Right renal pelvis (tissue), 4 donors: ENCODE data around the gene B3GNT9. TPM values are rescaled to one million over a fixed set of nuclear protein-coding genes. Genes with fewer than 3 reads are reported as not detected.

ENCODE experiments used
- DNase-seq, 4 donors: peaks; one replicate each; pipeline ENCODE4 v3.0.0-alpha.2; 2013; ENCODE audit warnings: low read depth in 4 of 4, low spot score in 3 of 4, missing footprints in 1 of 4
- polyA plus RNA-seq, 4 donors: library from polyadenylated mRNA; unstranded; fragments of 120-200 nt; gene quantifications; one replicate each; pipeline ENCODE4 v1.2.1, GENCODE V29; 2013; ENCODE audit not compliant: insufficient read length in 4 of 4

The B3GNT9 gene
- polyA plus RNA-seq, 4 donors, result 8.4 to 11.9 (median 10.9) TPM

DNA sequence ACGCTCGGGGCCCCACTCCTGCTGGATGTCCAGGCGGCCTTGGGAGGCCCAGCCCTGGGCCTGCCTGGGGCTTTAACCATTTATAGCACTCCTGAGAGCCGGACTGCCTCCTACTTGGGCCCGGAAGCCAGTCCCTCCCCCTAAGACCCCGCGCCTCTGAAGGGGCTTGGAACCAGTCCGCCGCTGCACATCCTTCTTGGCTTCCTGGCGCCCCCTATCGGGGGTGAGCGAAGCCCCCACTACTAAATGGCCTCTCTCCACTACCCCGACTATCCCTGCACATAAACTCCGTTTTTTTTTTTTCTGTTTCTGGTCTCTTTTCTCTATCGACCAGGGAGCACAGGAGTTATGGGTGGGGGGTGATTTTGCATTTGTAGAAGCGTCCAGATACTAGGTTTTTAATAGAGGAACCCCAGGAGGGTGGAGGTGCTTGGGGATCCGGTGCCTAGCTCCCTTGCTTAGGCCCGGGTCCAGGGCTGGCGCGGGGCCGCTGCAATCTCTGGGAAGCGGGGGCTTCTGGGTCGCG is 18.9 kb upstream of the B3GNT9 start:
- no peak for DNase-seq

DNA sequence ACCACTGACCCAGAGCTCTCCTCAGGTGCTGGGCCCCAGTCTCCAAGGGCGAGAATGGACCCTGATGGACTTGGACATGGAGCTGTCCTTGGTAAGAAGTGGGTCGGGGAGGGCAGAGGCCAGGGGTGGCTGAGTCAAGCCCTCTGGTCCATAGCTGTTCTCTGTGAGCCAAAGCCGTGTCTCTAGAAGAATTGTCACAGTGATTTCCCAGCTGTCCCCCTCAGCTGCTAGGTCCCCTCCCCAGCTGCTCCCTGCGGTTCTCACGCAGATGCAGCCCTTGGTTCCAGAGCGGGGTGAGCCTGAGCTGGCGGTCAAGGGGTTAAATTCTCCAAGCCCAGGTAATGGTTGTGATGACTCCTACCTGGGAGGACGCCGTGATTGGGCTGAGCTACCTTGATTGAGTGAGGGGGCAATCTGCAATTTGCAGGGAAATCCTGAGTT is 18.2 kb upstream of the B3GNT9 start:
- no peak for DNase-seq

DNA sequence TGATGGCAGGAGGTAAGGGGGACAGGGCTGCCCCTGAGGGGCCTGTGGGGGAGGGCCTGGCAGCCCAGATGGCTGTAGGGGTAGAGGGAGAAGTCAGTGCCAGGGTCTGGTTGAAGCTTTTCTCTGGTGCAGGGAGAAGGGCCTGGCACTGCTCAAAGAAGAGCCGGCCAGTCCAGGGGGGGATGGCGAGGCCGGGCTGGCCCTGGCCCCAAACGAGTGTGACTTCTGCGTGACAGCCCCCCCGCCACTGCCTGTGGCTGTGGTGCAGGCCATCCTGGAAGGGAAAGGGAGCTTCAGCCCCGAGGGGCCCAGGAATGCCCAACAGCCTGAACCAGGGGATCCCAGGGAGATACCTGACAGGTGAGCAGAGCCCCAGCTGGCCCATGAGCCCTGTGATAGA is 16.8 kb upstream of the B3GNT9 start:
- no peak for DNase-seq

DNA sequence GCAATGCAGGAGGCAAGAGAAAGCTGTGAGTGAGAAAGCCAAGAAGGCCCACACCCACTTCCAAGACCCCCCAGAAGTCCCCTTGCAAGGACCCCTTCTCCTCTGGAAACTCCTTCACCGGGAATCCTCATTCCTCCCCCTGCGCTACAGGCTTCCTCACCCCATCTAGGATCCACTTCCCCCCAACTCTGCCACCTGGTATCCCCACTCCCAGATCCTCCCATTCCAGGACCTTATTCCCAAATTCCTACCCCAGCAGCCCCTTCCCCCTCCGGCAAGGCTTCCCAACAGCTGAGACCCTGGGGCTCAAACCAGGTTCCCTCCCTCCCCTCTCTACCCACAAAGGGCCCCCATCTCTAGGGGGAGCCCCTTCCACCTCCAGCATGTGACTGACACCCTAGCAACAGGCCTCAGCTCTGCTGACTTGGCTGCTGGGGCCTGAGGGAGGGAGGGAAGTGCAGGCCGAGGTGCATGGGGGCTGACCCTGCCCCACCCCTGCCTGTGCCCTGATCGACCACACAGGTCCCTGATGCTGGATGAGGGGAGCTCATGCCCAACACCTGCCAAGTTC is 15.9 kb upstream of the B3GNT9 start:
- no peak for DNase-seq

DNA sequence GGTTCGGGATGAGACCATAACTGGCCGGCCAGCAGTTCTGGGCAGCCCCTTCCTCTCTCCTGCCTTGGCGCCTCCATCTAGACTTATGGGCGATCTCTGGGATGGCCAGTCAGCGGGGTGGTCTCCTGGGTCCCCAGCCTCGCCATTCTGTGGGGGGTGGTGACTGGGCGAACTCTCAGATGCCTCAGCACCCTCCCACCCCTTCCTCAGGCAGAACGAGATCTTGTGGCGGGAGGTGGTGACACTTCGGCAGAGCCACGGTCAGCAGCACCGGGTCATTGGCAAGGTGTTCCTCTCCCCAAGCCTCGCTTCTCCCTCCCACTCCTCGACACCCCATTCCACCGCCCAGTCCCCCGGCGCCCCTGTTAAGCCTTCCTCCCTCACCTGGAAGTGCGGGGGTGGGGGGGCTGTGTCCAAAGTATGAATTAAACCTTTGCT is 15.3 kb upstream of the B3GNT9 start:
- DNase-seq, result no peak

DNA sequence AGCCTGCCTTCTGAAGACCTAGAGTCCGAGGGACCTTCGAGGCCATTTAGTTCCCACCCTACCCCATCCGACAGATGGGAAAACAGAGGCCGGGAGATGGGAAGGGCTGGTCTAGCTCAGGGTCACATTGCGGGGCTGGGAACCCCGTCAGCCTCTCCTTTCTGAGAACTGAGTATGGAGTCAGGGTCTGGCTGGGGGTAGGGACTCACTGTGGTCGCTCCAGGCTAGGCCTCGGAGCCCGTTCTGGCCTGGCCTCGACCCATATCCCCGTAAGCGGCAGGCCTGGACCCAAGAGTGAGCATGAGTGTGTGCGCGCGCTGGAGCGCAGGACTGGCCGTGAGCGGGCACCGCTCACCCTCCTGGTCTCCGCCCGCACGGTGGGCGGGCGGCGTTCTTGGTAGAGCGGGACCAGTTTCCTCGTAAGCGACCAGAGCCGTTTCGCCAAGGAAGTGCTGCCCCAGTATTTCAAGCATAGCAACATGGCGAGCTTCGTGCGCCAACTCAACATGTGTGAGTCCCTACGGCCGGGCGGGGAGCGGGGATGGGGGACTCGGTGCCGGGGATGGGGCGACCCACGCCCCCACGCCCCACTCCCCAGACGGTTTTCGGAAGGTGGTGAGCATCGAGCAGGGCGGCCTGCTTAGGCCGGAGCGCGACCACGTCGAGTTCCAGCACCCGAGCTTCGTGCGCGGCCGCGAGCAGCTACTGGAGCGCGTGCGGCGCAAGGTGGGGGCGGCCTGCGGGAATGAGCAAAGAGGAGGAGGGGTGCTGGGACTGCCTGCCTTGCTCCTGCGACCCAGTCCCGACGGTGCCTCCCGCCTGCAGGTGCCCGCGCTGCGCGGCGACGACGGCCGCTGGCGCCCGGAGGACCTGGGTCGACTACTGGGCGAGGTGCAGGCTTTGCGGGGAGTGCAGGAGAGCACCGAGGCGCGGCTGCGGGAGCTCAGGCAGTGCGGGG is 14.6 kb upstream of the B3GNT9 start:
- DNase-seq, result no peak

DNA sequence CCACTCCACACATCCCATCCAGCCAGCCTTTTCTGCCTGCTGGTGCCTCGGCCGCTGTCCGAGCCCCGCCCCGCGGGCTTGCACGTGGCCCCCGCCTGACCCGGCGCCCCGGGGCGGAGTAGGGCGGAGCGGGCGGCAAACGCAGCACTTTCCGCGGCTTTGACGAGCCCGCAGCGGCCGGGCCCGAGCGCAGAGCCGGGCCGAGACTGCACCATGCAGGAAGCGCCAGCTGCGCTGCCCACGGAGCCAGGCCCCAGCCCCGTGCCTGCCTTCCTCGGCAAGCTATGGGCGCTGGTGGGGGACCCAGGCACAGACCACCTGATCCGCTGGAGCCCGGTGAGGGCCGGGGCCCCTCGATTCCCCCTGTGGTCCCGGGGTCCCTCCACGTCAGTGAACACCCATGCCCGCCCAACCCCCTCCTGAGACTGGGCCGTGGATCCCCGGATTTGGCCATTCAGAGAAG is 13.8 kb upstream of the B3GNT9 start, which contains the start of gene HSF4:
Gene HSF4 (plus strand): TSS at position 147 of the 463 bp plus-strand sequence. CDS start 67 bp downstream, at position 214.
- DNase-seq, result no peak

DNA sequence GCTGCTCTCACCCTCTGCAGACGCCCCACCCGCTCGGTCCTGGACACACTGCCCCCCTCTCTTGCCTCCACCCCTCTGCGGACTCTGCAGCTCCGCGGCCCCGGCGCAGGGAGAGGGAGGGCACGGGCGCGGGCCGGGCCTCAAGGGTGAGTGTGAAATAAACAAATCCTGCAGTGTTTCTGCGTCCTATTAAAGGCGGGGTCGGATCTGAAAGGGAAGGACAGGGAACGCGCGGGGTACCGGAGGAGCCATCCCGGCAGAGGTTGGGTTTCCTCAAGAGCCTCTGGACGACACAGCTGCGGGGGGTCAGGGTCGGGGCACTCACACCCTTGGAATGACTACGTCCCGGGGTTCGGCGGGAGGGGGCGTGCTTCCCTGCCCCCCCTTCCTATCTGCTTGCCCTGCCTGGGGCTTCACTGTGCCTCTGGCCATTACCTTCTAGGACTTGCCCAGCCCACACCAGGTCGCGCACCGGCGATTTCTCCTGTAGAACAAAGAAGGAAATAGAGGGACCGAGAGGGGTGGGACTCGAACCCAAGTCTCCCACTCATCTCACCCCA is 13.3 kb upstream of the B3GNT9 start:
- DNase-seq, result no peak

DNA sequence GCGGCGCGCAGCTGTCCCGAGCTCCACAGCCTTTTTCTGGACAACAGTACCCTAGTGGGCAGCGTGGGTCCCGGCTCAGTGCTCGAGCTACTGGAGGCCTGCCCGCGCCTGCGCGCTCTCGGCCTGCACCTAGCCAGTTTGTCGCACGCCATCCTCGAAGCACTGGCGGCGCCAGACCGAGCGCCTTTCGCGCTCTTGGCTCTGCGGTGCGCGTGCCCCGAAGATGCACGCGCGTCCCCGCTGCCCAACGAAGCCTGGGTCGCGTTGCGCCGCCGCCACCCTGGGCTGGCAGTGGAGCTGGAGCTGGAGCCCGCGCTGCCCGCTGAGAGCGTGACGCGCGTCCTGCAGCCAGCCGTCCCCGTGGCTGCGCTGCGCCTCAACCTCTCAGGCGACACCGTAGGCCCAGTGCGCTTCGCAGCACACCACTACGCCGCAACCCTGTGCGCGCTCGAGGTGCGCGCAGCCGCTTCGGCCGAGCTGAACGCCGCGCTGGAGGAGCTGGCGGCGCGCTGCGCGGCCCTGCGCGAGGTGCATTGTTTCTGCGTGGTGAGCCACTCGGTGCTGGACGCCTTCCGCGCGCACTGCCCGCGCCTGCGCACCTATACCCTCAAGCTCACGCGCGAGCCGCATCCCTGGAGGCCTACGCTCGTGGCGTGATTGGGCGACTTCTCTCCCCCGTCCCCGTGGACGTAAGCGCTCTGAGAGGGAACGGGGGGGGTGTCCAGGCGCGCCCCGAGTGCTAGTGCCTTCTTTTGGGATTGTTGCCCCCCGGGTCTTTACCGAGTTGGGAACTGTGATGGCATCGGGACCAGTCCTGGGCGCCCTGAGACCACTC is 12.6 kb upstream of the B3GNT9 start:
- no peak for DNase-seq

DNA sequence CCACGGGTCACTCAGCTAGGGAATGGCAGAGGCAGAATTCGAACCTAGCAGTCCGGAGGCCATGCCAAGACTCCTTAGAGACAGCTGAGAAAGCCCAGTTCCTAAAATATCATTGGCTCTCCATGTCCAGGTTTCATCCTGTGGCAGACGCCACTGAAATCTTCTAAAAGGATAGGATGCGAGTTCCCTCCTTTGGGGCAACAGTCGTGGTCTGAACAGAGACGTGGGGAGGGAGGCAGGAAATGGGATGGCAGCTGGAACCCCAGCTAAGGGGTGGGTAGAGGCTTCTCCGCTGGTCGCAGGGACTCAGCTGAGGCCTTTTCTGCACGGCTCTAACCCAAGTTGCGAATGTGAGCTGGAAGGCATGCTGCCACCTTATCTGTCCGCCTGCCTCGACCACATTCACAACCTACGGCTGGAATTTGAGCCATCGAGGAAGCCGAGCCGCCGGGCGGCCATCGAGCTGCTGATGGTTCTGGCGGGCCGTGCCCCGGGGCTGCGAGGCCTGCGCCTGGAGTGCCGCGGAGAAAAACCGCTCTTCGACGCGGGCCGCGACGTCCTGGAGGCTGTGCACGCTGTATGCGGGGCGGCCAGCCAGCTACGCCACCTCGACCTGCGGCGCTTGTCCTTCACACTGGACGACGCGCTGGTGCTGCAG is 11.8 kb upstream of the B3GNT9 start:
- no peak for DNase-seq

DNA sequence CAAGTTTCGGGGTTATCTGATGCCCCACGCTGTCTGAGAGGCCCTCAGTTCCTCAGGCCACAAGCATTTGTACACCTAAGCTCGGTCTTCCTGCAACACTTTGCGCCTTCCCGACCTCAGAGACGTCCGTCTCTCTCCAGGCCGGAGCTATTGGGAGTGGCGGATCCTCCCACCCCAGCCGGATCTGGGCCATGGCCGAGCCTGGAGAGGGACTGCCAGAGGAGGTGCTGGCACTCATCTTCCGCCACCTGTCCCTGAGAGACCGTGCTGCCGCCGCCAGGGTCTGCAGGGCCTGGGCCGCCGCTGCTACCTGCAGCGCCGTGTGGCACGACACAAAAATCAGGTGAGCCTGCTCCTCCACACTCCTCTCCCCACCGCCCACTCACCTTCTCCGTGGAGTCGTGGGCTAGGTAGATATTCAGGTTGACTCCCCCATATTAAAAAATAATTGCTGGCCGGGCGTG is 10.8 kb upstream of the B3GNT9 start:
- no peak for DNase-seq

DNA sequence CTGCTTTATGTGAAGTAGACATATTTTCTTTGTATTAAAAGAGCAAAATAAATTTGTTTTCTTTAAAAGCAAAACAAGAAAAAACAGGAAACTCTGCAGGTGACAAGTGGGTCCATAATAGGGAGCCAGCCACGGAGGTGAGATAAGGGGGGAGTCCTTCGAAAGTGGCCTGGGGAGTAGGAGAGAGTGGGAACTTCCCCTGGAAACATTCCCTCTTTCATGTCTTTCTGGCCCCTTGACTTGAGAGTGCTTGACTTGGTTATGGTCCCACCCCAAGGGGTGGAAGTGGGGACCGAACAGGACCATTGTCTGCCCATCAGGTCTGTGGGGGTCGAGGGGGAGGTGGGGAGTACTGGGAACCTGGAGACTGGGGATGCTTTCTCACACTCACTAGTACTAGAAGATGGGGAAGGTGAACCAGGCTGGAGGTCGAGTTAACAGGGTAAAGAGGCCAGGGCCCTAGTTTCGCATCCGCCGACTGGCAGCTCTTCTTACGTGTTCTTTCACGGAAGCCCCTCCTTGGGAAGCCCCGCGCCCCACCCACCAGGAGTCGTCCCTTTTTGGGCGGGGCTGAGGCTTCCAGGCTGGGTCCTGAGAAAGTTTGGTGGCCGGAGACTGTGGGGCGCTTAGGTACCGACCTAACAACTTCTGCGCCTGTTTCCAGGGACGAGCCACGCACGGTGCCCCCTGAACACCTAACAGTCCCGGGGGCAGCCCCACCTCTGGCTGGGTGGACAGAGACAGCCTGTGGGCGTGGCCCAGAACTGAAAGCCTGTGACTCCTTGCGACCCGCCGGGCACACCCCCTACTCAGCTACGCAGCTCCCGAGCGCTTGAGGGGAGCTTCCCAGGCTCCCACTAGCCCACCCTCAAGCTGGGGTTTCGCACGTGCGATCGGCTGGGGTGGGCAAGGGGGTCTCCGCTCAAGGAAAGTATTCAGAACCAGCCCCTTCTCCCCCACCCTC is 8.1 kb upstream of the B3GNT9 start:
- no peak for DNase-seq

DNA sequence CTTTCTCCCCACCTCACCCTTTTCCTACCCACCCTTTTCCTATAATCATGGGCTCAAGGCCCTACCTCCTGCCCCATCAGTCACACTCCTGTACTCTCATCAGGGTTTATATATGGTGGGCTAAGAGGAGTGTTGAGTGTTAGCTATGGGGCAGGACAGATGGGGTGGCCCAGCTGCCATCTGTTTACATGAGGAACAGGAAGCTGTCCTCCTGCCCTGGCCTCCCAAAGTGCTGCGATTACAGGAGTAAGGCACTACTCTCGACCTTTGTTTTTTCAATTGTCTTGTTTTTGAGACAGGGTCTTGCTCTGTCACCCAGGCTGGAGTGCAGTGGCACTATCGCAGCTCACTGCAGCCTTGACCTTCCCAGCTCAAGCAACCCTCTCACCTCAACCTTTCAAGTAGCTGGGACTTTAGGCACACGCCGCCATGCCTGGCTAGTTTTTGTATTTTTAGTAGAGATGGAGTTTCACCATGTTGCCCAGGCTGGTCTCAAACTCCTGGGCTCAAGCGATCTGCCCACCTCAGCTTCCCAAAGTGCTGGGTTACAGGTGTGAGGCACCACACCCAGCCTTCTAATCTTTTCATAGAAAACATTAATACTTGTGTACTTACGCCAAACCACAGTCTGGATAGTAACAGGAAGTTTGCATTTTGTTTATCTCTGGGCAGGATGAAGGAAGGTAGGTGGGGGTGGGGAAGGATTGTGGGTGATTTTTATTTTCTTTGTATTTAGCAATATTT is 7.3 kb upstream of the B3GNT9 start:
- DNase-seq, result no peak

DNA sequence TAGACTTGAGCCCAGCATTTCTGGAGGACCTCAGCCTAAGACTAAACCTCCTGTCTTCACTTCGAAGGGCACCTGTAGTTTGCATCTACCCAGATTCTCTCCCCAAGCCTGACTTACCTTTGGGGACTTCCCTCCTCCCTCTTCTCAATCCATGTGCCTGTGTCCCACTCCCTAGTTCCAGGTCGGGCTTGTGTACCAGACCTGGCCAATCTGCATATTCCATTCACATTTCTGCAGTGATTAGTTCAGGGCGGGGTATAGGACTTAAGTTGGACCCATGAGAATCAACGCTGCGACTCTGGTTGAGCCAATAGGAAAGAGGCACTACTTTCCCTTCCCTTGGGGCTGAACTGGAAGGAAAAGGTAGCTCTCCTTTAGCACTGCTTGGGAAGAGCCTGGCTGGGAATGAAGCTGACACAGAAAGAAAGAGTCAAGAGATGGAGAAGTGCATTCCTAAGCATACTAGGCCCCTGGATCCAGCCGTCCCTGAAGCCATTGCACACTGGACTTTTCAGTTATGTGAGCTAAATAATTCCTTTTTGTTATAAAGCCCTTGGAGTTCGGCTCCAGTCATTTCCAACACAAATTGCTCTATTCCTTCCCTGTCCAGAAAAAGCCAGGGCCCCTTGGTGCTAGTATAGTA is 6.4 kb upstream of the B3GNT9 start:
- no peak for DNase-seq

DNA sequence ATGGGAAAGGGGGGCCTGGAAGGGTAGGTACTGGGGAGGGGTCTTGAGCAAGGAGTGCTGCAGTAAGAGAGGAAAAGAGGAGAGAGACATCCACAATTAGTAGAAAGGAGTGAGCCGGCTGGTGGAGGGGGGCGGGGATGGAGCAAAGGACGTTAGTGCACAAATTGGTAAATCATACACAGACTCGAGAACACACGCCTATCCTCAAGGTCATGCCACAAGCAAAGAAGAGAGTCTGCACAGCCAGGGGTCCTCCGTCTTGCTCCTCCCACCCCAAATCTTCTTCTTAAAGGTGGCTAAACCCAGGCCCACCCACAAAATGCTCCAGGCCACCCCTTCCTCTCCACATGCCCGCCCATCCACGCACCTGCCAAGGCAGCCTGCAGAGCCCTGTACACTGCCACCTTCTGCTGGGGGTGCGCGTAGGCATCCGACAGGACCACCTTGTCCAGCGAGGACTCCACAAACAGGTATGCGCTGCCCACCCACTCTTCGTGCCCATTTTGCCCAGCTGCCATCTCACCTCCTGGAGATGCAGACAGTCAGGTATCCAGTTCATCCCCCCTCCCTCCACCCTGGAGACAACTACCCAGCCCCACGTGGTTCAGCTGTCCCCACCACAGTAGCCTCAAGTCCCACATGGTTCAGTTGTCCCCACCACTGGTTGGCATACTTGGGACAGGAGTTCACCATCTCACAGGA is 5.5 kb upstream of the B3GNT9 start:
- DNase-seq, result no peak

DNA sequence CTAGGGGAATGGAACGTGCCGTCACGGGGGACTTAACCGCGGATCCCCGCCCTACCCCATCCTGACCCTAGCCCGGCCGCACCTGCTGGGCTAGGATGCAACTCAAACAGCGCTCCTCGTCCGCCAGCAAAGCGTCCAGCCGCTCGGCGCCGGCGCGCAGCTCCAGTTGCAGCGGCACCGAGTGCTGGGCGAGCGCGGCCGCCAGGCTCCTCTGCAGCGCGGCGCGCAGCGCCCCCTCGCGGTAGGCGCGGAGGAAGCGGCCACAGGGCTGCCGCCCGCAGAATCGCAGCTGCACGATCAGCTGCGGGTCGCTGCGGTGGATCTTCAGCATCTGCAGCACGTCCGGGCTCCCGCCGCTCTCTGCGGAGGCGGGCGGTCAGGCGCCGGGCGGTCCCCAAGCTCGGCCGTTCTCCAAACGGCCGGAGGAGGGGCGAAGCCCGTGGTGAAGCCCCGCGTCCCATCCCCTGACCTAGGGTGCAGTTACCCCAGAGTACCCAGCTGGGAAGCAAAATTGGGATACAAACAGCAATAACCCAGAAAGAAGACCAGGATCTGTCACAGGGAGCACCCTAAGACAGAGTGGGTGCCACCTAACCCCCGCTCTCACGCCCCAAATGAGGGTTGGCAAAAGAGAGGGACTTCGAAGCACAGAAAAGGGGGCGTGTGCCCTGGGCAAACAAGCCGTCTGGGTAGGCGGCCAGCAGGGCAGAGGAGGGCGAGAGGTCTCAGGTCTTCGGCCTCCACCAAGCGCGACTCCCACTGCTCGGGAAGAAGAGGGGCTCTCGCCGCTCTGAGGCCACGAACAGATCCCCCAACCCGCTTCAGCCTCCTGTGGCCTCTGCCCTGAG is 4.7 kb upstream of the B3GNT9 start:
- peak in 1 of 4 donors; percentile 85 for DNase-seq
